HepG2 (cell line): ENCODE data around the gene ZNF414. TPM values are rescaled to one million over a fixed set of nuclear protein-coding genes. Genes with fewer than 3 reads are reported as not detected.
A peak's percentile ranks its signal among the peaks of the same experiment; 100 is the strongest.

Experiments used
- ADNP ChIP-seq: sonication (generic); formaldehyde crosslinking; IDR thresholded peaks from 2 replicates; pipeline ENCODE4 v1.4.0; 2020; ENCODE audit warnings: missing genetic modification reagents
- MXD4 ChIP-seq: IDR thresholded peaks from 2 replicates; pipeline ENCODE4 v1.6.1; 2016; ENCODE audit warnings: mild to moderate bottlenecking, missing biosample characterization, missing genetic modification reagents
- NFRKB ChIP-seq: fragments of 450-650 bp; IDR thresholded peaks from 2 replicates; pipeline ENCODE4 v1.6.1; 2017
- RCOR2 ChIP-seq: IDR thresholded peaks from 2 replicates; pipeline ENCODE4 v1.6.1; 2016; ENCODE audit warnings: missing biosample characterization, missing genetic modification reagents
- REPIN1 ChIP-seq: sonication (generic); formaldehyde crosslinking; IDR thresholded peaks from 2 replicates; pipeline ENCODE4 v1.8.0; 2022; ENCODE audit warnings: missing genetic modification reagents, low read depth, mild to moderate bottlenecking, borderline replicate concordance
- TEAD2 ChIP-seq: sonication (generic); formaldehyde crosslinking; IDR thresholded peaks from 2 replicates; pipeline ENCODE4 v1.9.0; 2021; ENCODE audit warnings: missing genetic modification reagents
- ZBTB20 ChIP-seq: sonication (generic); formaldehyde crosslinking; IDR thresholded peaks from 2 replicates; pipeline ENCODE4 v1.8.1; 2023; ENCODE audit warnings: missing genetic modification reagents, low read depth, mild to moderate bottlenecking, borderline replicate concordance
- ZBTB21 ChIP-seq: sonication (generic); formaldehyde crosslinking; IDR thresholded peaks from 2 replicates; pipeline ENCODE4 v1.4.0; 2020; ENCODE audit warnings: missing genetic modification reagents
- ZNF329 ChIP-seq: sonication (generic); formaldehyde crosslinking; IDR thresholded peaks from 2 replicates; pipeline ENCODE4 v1.9.0; 2021; ENCODE audit warnings: low read depth, mild to moderate bottlenecking, missing genetic modification reagents
- ZNF343 ChIP-seq: sonication (generic); formaldehyde crosslinking; IDR thresholded peaks from 2 replicates; pipeline ENCODE4 v1.4.0; 2020; ENCODE audit warnings: mild to moderate bottlenecking, missing genetic modification reagents
- ZNF350 ChIP-seq: sonication (generic); formaldehyde crosslinking; IDR thresholded peaks from 2 replicates; pipeline ENCODE4 v1.4.0; 2020; ENCODE audit warnings: mild to moderate bottlenecking, low read depth, missing genetic modification reagents, borderline replicate concordance
- ZNF441 ChIP-seq: sonication (generic); formaldehyde crosslinking; IDR thresholded peaks from 2 replicates; pipeline ENCODE4 v1.7.0; 2021; ENCODE audit warnings: missing genetic modification reagents, borderline replicate concordance
- ZNF496 ChIP-seq: sonication (generic); formaldehyde crosslinking; IDR thresholded peaks from 2 replicates; pipeline ENCODE4 v1.8.1; 2023; ENCODE audit warnings: mild to moderate bottlenecking, moderate library complexity, missing genetic modification reagents; ENCODE audit not compliant: insufficient replicate concordance
- ZNF512B ChIP-seq: sonication (generic); formaldehyde crosslinking; IDR thresholded peaks from 2 replicates; pipeline ENCODE4 v1.5.1; 2020; ENCODE audit warnings: missing genetic modification reagents, mild to moderate bottlenecking, borderline replicate concordance
- ZNF710 ChIP-seq: sonication (generic); formaldehyde crosslinking; IDR thresholded peaks from 2 replicates; pipeline ENCODE4 v1.5.0; 2020; ENCODE audit warnings: mild to moderate bottlenecking, missing genetic modification reagents, borderline replicate concordance
- ZNF713 ChIP-seq: sonication (generic); formaldehyde crosslinking; IDR thresholded peaks from 2 replicates; pipeline ENCODE4 v1.4.0; 2020; ENCODE audit warnings: mild to moderate bottlenecking, missing genetic modification reagents
- ZNF775 ChIP-seq: sonication (generic); formaldehyde crosslinking; IDR thresholded peaks from 2 replicates; pipeline ENCODE4 v1.4.0; 2020; ENCODE audit warnings: missing genetic modification reagents, mild to moderate bottlenecking, moderate library complexity, borderline replicate concordance
- polyA plus RNA-seq, 8 experiments: library from polyadenylated mRNA; depleted of rRNA in 3 of 8; stranded (reverse) in 7 of 8; unstranded in 1 of 8; fragments of >200 nt; fragmentation: Illumina TruSeq in 4 of 8; extraction: Trizol in 4 of 8; gene quantifications; 2 replicates each; pipeline versions ENCODE4 v1.2.1 to v1.2.3, GENCODE V29; 2011 to 2016; ENCODE audit warnings: low read depth in 4 of 8, missing spikeins in 1 of 8, mixed read lengths in 1 of 8; ENCODE audit not compliant: insufficient read depth in 1 of 8
- total RNA-seq, 5 experiments: library from RNA; depleted of rRNA; stranded (reverse); fragments of >200 nt; fragmentation: Illumina TruSeq; extraction: Trizol; gene quantifications; 2 replicates each; pipeline ENCODE4 v1.2.3, GENCODE V29; 2016; ENCODE audit warnings: low read depth in 1 of 5
- TF ChIP-seq, protein P1 (sequence below): sonication (generic); formaldehyde crosslinking; IDR thresholded peaks from 2 replicates; pipeline ENCODE4 v1.4.0; 2020; ENCODE audit warnings: missing genetic modification reagents, borderline replicate concordance
- TF ChIP-seq, protein P2 (sequence below): sonication (generic); formaldehyde crosslinking; IDR thresholded peaks from 2 replicates; pipeline ENCODE4 v1.5.0; 2020; ENCODE audit warnings: mild to moderate bottlenecking, missing genetic modification reagents, moderate library complexity

Gene ZNF414
- total and polyA plus RNA-seq, 2 of the 13 experiments (the other 11 are each of a cell fraction or from before 2014, with no cell fraction given) = 2.5 to 4.0 TPM

- TF ChIP-seq, protein P1, sequence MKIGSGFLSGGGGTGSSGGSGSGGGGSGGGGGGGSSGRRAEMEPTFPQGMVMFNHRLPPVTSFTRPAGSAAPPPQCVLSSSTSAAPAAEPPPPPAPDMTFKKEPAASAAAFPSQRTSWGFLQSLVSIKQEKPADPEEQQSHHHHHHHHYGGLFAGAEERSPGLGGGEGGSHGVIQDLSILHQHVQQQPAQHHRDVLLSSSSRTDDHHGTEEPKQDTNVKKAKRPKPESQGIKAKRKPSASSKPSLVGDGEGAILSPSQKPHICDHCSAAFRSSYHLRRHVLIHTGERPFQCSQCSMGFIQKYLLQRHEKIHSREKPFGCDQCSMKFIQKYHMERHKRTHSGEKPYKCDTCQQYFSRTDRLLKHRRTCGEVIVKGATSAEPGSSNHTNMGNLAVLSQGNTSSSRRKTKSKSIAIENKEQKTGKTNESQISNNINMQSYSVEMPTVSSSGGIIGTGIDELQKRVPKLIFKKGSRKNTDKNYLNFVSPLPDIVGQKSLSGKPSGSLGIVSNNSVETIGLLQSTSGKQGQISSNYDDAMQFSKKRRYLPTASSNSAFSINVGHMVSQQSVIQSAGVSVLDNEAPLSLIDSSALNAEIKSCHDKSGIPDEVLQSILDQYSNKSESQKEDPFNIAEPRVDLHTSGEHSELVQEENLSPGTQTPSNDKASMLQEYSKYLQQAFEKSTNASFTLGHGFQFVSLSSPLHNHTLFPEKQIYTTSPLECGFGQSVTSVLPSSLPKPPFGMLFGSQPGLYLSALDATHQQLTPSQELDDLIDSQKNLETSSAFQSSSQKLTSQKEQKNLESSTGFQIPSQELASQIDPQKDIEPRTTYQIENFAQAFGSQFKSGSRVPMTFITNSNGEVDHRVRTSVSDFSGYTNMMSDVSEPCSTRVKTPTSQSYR (CRISPR knock-in tag) = peak; percentile 46; the same call in 1 of the 2 replicates
- TF ChIP-seq ZBTB21 (CRISPR knock-in tag) (no peak), ZNF343 (CRISPR knock-in tag) (no peak), REPIN1 (CRISPR knock-in tag) (no peak), ZBTB20 (CRISPR knock-in tag) (peak; percentile 20; the same call in 1 of the 2 replicates), ADNP (CRISPR knock-in tag) (no peak), ZNF496 (no peak), ZNF775 (CRISPR knock-in tag) (no peak), ZNF441 (0 out of 2 replicates have a peak, but pooled peaks have one; percentile 33), MXD4 (peak; percentile 96), ZNF350 (peak; percentile 65; the same call in 1 of the 2 replicates), ZNF512B (CRISPR knock-in tag) (no peak), TEAD2 (CRISPR knock-in tag) (no peak), ZNF710 (CRISPR knock-in tag) (0 out of 2 replicates have a peak, but pooled peaks have one; percentile 69), RCOR2 (CRISPR knock-in tag) (no peak), ZNF713 (CRISPR knock-in tag) (no peak), ZNF329 (CRISPR knock-in tag) (no peak), NFRKB (no peak)
- TF ChIP-seq, protein P2, sequence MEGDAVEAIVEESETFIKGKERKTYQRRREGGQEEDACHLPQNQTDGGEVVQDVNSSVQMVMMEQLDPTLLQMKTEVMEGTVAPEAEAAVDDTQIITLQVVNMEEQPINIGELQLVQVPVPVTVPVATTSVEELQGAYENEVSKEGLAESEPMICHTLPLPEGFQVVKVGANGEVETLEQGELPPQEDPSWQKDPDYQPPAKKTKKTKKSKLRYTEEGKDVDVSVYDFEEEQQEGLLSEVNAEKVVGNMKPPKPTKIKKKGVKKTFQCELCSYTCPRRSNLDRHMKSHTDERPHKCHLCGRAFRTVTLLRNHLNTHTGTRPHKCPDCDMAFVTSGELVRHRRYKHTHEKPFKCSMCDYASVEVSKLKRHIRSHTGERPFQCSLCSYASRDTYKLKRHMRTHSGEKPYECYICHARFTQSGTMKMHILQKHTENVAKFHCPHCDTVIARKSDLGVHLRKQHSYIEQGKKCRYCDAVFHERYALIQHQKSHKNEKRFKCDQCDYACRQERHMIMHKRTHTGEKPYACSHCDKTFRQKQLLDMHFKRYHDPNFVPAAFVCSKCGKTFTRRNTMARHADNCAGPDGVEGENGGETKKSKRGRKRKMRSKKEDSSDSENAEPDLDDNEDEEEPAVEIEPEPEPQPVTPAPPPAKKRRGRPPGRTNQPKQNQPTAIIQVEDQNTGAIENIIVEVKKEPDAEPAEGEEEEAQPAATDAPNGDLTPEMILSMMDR (CRISPR knock-in tag) = peak; percentile 93
Measured at GRCh38 chr19:8505680-8506401, 8.1 kb downstream of the ZNF414 start (continued).
